Duodenal mucosa (tissue), 2 donors: ENCODE results near the gene TUT4.

ENCODE experiments used
- H3K27ac ChIP-seq: one replicate; pipeline ENCODE4 v1.7.0; 2013; ENCODE audit warnings: low read depth, low read length
- H3K27me3 ChIP-seq, 2 donors: one replicate each; pipeline ENCODE4 v1.7.0; 2013; ENCODE audit warnings: low read length in 2 of 2, control low read depth in 1 of 2; ENCODE audit not compliant: insufficient read depth in 2 of 2, control insufficient read depth in 1 of 2
- H3K36me3 ChIP-seq, 2 donors: one replicate each; pipeline ENCODE4 v1.7.0; 2013; ENCODE audit warnings: low read length in 2 of 2, control low read depth in 1 of 2; ENCODE audit not compliant: insufficient read depth in 2 of 2, control insufficient read depth in 1 of 2
- H3K4me1 ChIP-seq, 2 donors: one replicate each; pipeline ENCODE4 v1.7.0; 2013; ENCODE audit warnings: low read length in 2 of 2, control low read depth in 1 of 2; ENCODE audit not compliant: insufficient read depth in 2 of 2, control insufficient read depth in 1 of 2
- H3K4me3 ChIP-seq, 2 donors: one replicate each; pipeline ENCODE4 v1.7.0; 2013; ENCODE audit warnings: low read length in 2 of 2, low read depth in 1 of 2
- H3K9ac ChIP-seq, 2 donors: one replicate each; pipeline ENCODE4 v1.7.0; 2013; ENCODE audit warnings: low read length in 2 of 2, low read depth in 1 of 2
- H3K9me3 ChIP-seq, 2 donors: one replicate each; pipeline ENCODE4 v1.7.0; 2013; ENCODE audit warnings: low read length in 2 of 2, control low read depth in 1 of 2; ENCODE audit not compliant: control insufficient read depth in 1 of 2

Gene TUT4

GRCh38 chr1:52554267-52554640 is 1.4 kb upstream of the TUT4 start:
- no peak overlapping the region for H3K27ac ChIP-seq
- H3K27me3 ChIP-seq, result no peaks in the 10 kb centered on the region
- H3K9me3 ChIP-seq, result no peaks in the 10 kb centered on the region
- peaks cover 6 to 20% of the 10 kb centered on the region in 2 donors for H3K4me1 ChIP-seq
- H3K36me3 ChIP-seq, result no peaks in the 10 kb centered on the region
- no peak overlapping the region for H3K4me3 ChIP-seq
- H3K9ac ChIP-seq, result peak overlapping the region in 1 of 2 donors; percentile 86

DNA sequence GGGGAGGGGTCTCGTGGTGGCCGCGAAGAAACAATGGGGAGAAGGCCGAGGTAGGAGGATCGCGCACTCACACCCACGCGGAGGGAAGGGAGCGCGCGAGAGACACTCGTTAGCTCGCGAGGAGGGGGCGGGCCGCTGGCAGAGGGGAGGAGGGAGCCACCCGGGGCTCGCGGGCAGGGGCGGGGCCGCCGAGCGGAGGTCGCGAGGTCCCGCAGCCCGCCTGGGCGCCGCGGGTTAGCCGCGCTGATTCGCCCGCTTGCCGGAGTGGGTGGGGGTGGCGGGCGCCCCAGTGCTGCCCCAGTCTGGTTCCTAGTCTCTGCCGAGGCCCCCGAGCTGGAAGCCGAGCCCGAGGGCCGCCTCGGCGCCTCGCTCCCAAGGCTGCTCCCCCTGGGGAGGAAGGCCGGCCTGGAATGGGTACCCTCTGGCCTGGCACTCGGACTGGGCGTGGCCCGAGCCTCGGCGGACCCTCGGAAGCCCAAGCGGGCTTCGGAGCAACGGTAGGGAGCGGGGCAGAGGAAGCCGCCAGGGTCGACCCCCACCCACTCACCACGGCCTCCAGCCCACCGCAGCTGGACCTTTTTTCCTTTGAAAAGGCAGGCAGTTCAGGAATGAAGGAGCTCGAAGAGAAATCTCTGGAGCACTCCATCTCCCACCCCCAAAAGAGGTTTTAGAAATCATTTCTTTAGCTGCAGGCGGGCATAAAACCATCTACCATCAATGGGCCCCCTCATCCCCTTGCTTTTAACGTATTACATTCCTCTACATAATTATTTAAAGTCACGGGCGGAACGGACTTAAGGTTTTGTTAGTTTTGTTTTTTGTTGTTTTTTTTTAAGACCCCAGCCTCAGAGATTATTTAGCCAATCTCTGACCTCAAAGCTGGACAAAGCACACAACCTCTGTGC is 722 bp upstream of the TUT4 start:
- Histone ChIP-seq H3K9ac (peak overlapping the region; percentile 80 to 86), H3K27ac (peak overlapping the region; percentile 61), H3K27me3 (no peaks in the 10 kb centered on the region), H3K4me3 (peak overlapping the region; percentile 75 to 84), H3K9me3 (no peaks in the 10 kb centered on the region), H3K36me3 (no peaks in the 10 kb centered on the region), H3K4me1 (peaks cover 6 to 20% of the 10 kb centered on the region in 2 donors)

- Histone ChIP-seq H3K9me3 (no peaks in the 10 kb centered on the region), H3K27me3 (no peaks in the 10 kb centered on the region), H3K9ac (peak overlapping the region; percentile 53 to 86), H3K4me3 (peak overlapping the region; percentile 75 to 84), H3K4me1 (peaks cover 6 to 20% of the 10 kb centered on the region in 2 donors), H3K27ac (peak overlapping the region; percentile 61), H3K36me3 (no peaks in the 10 kb centered on the region)
Observed at GRCh38 chr1:52552236-52552504, 722 bp downstream of the TUT4 start.

- Histone ChIP-seq H3K36me3 (no peaks in the 10 kb centered on the region), H3K4me1 (peaks cover 6 to 20% of the 10 kb centered on the region in 2 donors), H3K27ac (peak overlapping the region; percentile 61), H3K27me3 (no peaks in the 10 kb centered on the region), H3K9ac (peak overlapping the region; percentile 53 to 86), H3K4me3 (peak overlapping the region; percentile 75 to 84), H3K9me3 (no peaks in the 10 kb centered on the region)
Observed at GRCh38 chr1:52551507-52552235, 1.2 kb downstream of the TUT4 start.

DNA sequence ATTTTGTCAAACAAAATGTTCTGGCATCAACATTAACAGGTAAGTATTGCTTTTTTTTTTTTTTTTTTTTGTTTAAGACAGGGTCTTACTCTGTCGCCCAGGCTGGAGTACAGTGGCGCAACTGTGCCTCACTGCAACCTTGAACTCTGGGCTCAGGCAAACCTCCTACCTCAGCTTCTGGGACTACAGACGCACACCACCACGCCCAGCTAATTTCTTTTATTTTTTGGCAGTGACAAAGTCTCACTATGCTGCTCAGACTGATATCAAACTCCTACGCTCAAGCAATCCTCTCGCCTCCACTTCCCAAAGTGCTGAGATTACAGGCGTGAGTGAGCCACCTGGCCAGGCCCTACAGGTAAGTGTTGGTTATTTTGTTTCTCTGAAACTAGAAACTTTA is 2.4 kb downstream of the TUT4 start:
- Histone ChIP-seq H3K27ac (no peak overlapping the region), H3K4me3 (no peak overlapping the region), H3K9ac (no peak overlapping the region), H3K27me3 (no peaks in the 10 kb centered on the region), H3K4me1 (peaks cover 6 to 20% of the 10 kb centered on the region in 2 donors), H3K36me3 (no peaks in the 10 kb centered on the region), H3K9me3 (no peaks in the 10 kb centered on the region)

DNA sequence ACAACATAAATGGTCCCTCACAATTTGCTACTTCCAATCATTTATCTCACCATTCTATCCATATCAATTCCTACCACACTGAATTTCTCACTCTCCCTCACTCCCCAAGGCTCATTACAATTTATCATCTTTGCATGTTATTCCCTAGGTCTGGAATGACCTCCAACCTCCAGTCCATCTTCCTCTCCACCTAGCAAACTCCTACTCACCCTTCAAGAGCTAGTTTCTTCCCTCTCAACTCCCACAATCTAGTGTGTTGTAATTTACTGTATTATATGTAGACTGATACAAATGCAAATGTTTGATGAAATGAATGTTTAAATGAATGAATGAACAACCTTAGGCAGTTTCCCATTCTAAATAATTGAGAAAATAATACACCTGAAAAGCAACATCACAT is 3.6 kb downstream of the TUT4 start:
- H3K9me3 ChIP-seq, result no peaks in the 10 kb centered on the region
- no peaks in the 10 kb centered on the region for H3K27me3 ChIP-seq
- H3K9ac ChIP-seq, result no peak overlapping the region
- H3K27ac ChIP-seq, result no peak overlapping the region
- H3K36me3 ChIP-seq, result no peaks in the 10 kb centered on the region
- H3K4me1 ChIP-seq, result peaks cover 6 to 16% of the 10 kb centered on the region in 2 donors
- no peak overlapping the region for H3K4me3 ChIP-seq

DNA sequence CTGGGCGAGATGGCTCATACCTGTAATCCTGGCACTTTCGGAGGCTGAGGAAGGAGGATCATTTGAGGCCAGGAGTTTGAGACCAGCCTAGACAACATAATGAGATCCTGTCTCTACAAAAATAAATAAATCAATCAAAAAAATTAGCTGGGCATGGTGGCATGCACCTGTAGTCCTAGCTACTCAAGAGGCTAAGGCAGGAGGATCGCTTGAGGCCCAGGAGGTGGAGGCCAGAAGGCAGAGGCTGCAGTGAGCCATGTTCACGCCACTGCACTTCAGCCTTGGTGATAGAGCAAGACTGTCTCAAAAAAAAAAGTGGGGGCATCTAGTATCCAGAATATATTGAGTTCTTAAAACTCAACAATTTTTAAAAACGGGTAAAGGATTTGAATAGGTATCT is 6.0 kb downstream of the TUT4 start:
- Histone ChIP-seq H3K4me1 (peaks cover 3 to 10% of the 10 kb centered on the region in 2 donors), H3K27ac (no peak overlapping the region), H3K9me3 (peaks cover 8 to 11% of the 10 kb centered on the region in 2 donors), H3K27me3 (no peaks in the 10 kb centered on the region), H3K36me3 (no peaks in the 10 kb centered on the region), H3K9ac (no peak overlapping the region), H3K4me3 (no peak overlapping the region)

DNA sequence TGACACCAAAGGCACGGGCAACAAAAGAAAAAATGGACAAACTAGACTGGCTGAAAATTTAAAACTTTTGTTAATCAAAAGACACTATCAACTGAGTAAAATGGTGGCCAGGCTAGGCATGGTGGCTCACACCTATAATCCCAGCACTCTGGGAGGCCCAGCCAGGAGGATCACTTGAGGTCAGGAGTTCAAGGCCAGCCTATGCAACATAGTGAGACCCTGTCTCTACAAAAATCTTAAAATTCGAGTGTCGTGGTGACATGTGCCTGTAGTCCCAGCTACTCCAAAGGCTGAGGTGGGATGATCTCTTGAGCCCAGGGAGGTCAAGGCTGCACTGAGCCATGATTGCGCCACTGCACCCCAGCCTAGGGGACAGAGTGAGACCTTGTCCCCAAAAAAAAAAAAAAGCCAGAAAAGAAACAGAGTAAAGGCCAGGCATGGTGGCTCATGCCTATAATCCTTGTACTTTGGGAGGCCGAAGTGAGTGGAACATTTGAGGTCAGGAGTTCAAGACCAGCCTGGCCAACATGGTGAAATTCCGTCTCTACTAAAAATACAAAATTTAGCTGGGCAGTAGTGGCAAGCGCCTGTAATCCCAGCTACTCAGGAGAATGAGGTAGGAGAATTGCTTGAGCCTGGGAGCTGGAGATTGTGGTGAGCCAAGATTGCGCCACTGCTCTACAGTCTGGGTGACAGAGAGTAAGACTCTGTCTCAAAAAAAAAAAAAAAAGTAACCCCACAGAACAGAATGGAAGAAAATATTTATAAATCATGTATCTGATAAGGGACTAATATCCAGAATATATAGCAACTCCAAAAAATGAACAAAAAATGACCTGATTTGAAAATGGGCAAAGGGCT is 8.0 kb downstream of the TUT4 start:
- H3K4me3 ChIP-seq, result no peak overlapping the region
- peaks cover 8 to 17% of the 10 kb centered on the region in 2 donors for H3K9me3 ChIP-seq
- no peaks in the 10 kb centered on the region for H3K36me3 ChIP-seq
- no peaks in the 10 kb centered on the region for H3K4me1 ChIP-seq
- H3K27me3 ChIP-seq, result no peaks in the 10 kb centered on the region
- no peak overlapping the region for H3K9ac ChIP-seq
- H3K27ac ChIP-seq, result no peak overlapping the region

GRCh38 chr1:52542085-52542688 is 10.7 kb downstream of the TUT4 start:
- no peaks in the 10 kb centered on the region for H3K4me1 ChIP-seq

More at GRCh38 chr1:52542085-52542688, 10.7 kb downstream of the TUT4 start:
- Histone ChIP-seq H3K36me3 (no peaks in the 10 kb centered on the region), H3K9me3 (peaks cover 8 to 17% of the 10 kb centered on the region in 2 donors), H3K27ac (no peak overlapping the region), H3K27me3 (no peaks in the 10 kb centered on the region), H3K9ac (no peak overlapping the region), H3K4me3 (no peak overlapping the region)
